GM15510 (cell line): Measurements from ENCODE around the gene EPAS1.

ENCODE experiments used
- POLR2A ChIP-seq: IDR thresholded peaks from 3 replicates; pipeline ENCODE4 v1.6.1; 2011; ENCODE audit warnings: borderline replicate concordance; ENCODE audit not compliant: insufficient read length; ENCODE audit errors: extremely low read depth

The EPAS1 gene

DNA sequence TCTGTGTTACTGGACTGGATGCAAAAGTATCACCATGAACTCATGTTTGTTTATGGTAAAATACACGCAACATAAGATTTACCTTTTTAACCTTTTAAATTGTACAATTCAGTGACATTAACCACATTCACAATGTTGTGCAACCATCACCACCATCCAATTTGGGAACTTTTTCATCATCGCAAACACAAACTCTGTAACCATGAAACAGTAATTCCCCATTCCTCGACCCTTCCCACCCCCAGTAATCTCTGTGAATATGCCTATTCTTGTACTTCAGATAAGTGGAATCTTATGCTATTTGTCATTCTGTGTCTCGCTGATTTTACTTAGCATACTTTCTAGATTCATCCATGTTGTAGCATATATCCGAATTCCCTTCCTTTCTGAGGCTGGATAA, 31.1 kb upstream of the EPAS1 start:
- no peak for TF ChIP-seq POLR2A

DNA sequence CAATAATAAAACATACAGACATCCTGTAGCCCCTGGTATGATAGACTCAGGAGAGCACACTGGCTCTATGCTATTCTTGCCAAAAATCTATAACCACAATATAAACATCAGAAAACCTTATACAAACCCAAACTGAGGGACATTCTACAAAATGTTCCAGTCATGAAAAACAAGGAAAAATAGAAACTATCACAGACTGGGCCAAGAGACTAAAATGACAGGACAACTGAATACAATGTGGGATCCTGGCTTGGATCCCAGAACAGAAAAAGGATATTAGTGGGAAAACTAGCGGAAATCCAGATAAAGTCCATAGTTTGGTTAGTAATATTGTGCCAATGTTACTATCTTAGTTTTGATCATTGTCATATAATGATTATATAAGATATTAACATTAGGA, 29.6 kb upstream of the EPAS1 start:
- TF ChIP-seq POLR2A: no peak

DNA sequence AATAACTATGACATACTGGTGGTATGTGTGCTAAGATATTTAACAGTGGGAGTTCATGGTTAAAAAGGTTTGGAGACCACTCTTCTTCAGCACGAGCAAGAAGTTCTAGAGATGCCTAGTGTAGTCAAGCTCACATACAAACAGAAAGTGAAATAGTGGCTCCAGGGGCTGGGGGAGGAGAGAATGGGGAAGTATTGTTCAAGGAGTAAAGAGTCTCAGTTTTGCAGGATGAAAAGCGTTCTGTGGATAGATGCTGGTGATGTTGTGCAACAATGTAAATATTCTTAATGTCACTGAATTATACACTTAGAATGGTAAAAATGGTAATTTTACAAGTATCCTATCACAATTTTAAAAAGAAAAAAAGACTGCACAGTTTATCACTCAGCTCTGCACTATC, 29.0 kb upstream of the EPAS1 start:
- TF ChIP-seq POLR2A: no peak

DNA sequence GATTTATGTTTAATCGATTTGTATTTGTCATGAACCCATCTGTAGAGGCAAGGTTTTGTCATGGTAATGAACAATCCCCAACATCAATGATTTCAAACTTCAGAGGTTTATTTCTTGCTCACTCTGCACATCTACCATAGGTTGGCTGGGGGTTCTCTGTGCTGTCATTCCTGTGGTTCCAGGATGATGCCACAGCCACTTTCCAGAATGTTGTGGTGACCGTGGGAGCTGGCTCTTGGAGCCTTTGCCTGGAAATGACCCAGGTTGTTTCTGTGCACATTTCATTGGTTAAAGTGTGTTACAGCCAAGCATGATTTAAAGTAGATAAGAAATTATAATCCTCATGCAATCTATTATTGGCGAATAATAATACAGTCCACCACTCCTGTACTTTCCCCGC, 28.2 kb upstream of the EPAS1 start:
- no peak for TF ChIP-seq POLR2A

DNA sequence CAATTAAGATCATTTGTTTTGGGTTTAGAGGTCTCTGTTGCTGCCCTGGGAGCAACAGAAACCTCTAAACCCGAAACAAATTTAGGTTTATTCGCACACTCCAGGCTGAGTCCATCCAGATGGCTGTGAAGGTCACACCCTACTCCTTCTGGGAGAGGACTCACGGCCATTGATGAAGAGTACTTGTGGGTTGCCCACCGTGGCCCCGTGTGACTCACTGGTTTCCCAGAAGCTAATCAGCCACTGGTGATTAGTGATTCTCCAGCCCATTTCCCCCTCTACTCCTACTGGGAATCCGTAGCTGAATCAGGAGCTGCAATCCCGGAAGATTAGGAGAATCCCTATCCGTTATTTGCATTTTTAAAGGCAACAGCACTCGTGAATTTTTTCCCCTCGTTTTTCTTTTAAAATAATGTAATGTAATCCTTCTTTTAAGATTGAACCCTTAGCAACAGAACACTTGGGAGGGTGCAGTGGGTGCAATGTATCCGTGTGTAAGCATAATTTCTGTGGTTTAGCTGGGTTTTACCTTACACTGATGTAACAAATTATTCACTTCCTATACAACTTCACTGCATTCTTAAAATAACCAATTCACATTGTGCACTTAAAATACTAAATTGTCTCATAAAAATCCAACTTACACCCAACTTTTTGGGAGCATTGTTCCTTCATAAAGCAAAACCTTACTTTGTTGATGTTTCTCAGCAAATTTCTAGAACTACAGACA, 27.5 kb upstream of the EPAS1 start:
- no peak for TF ChIP-seq POLR2A

DNA sequence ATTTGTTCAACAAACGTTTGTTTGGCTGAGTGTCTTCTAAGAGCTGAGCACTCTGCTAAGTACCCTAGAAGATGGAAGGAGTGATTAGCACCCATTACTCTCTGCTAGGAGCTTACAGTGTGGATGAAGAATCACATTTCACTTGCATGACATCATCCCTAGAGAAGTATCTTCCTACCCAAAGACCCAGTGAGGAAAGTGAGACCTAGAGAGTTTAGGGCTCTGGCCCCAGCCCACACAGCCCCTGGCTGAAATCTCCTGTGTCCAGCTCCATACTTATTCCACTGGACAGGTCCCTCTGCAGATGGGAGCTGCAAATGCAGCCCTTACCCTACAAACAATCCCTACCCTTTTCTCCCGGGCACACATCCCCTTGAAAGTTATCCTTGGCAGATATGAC, 26.8 kb upstream of the EPAS1 start:
- TF ChIP-seq POLR2A: no peak

DNA sequence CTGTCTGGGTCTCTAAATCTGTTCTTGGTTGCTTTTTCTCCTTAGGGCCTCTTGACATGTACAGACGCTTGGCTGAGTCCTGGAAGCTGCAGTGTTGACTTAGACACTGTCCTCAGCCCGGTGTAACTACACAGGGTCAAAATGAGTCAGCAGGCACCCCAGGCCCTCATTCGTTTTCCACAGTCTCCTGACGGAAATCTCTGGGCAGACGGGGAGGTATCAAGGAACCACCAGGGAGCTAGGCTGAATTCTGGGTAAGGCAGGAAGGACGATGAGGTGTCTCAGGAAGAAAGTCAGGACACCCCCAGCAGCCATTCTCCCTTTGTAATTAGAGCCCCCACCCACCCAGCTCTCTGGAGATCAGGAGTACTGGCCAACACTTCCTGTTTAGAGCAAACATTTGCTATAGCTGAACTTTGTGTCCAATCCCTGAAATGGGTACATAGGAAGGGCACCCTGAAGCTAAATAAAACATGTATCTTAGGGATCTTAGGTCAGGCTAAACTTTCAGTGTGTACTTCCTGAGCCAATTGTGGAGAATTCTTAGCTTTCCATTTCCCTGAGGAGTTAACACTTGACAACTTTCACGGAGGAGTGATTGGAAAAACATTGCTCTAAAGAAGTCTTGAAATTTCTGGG, 23.9 kb upstream of the EPAS1 start:
- TF ChIP-seq POLR2A: no peak

DNA sequence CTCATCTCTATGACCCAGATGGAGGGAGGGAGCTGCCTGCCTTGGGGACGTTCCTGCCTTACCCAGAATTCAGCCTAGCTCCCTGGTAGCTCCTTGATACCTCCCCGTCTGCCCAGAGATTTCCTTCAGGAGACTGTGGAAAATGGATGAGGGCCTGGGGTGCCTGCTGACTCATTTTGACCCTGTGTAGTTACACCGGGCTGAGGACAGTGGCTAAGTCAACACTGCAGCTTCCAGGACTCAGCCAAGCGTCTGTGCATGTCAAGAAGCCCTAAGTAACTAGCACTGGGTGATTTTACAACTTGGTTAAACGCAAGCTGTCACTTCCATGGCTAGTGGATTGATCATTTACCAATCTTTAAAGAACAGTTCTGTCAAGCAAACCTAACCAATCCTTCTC, 23.3 kb upstream of the EPAS1 start:
- TF ChIP-seq POLR2A: no peak

DNA sequence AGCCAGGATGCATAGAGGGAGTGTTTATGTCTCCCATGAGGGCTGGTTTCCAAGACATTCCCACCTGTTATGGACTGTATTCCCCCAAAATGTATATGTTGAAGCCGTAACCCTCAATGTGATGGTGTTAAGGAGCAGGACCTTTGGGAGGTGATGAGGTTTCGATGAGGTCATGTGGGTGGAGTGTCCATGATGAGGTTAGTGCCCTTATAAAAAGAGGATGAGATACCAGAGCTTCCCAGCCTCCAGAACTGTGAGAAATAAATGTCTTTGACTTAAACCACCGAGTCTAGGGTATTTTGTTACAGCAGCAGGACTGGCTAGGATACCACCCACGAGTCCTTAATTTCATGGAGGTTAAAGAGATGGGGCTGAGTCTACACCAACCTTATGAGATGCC, 22.6 kb upstream of the EPAS1 start:
- TF ChIP-seq POLR2A: no peak

DNA sequence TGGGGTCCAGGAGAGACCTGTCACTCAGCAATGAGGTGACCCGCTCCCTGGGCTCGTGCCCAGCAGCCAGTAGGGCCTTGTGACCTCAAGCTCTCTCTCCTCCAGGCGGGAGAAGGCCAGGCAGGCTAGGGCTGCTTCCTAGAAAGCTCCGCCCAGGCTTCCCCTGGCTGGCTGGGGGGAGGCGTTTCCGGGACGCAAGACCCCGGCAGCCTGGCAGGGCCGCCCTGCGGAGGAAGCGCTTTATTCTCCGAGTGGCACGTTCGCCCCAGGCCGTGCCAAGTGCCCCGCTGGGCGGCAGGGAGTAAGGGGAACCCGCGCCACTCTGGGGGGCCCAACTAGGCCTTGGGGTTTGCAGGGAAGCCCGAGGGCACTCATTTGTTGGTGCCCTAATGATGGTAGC, 21.2 kb upstream of the EPAS1 start:
- no peak for TF ChIP-seq POLR2A

DNA sequence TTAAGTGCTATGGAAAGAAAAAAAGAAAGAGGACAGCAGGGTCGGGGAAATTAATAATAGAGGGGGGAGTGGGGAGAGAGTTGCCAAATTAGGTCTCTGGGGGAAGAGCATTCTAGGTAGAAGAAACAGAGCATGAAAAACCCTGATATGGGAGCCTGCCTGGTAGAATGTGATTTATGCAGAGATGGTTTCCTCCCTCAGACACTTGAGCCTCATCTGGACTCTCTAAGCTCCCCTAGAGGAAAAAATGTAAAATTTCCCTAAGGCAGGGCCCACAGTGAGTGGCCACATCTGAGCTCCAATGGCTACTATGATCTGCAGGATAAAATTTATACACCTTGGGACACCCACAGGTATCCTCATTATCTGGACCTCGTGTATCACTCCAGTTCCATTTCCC, 20.6 kb upstream of the EPAS1 start:
- no peak for TF ChIP-seq POLR2A

DNA sequence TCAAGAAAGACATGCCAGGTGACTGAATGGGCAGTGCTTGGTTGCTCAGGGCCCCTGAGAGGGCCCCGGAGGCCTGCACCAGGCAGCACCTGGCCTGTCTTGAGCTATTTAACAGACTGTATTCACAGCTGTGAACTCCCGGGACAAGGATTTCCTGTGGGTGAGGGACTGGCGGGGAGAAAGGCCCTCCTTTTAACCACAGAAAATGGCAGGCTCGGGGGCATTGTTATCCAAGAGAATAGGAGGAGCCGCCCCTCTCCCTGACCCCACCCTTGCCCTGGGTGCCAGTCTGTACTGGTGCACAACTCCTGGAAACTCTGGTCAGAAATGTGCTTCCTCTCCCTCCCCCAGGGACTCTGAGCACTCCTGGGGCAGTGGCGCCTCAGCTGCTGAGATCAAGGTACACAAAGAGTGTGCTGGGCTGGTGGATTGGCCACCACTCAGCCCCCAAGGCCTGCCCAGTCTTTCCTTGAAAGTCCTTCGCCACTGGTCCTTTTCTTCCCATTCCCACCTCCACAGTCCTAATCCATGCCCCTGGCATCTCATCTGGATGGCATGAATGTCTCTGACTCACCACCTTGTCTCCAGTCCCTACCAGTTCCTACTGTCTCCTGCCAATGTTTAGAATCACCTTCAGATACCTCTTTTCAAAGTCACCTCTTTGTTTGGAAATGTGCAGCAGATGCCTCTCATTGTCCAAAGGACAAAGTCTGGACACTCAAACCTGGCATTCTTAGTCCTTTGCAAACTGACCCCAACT, 19.6 kb upstream of the EPAS1 start:
- TF ChIP-seq POLR2A: no peak

DNA sequence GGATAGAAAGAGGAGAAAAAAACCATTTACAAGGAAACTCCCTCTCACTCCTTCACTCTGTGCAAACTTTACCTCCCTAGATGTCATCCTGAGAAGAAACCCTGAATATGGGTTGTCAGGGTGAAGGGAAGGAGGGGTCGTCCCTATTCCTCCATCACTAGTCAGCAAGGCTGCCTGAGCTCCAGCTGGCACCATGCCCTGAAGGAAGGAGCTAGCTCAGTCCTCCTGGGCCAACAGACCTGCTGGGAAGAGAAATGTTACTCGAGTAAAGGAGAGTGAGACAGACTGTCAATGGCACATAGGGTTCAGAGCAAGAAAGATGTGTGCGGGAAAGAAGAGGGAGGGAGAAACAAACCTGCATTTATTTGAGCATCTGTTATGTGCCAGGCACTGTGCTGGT, 18.3 kb upstream of the EPAS1 start:
- no peak for TF ChIP-seq POLR2A

DNA sequence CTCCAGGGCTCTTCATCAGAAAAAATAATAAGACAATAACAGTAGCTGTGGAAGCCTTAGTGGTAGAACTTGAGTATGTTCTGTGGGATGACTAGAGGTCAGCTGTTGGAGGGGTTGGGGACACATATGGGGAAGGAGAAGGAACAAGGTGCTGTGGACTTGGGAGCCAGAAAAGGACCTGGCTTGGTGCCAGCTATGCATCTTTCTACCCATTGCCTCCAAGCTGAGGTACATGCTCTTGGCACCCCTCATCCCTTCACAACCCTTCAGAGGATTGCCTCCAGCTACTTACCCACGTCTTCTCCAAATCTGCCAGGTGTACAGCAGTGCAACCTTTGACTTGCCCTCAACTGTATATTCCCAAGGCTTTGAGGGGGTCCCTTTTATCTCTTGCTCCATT, 15.3 kb upstream of the EPAS1 start:
- TF ChIP-seq POLR2A: no peak

DNA sequence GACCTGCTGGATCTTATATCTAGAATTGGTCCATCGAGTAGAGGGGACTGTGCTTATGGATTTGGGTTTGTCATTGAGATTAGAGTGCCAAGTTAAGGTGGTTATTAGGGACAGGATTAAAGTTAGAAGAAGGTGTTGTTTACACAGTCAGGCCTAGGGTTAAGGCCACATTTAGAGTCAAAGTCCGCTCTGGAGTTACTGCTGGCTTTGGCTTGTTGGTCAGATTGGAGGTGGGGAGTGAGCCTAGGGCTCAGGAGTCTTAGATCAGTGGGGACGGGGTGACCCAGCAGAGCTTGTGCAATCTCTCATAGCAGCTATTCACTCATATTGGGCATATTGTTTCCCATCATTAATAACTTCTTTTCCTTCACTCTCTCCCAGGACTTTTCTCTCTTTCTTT, 13.5 kb upstream of the EPAS1 start:
- no peak for TF ChIP-seq POLR2A

DNA sequence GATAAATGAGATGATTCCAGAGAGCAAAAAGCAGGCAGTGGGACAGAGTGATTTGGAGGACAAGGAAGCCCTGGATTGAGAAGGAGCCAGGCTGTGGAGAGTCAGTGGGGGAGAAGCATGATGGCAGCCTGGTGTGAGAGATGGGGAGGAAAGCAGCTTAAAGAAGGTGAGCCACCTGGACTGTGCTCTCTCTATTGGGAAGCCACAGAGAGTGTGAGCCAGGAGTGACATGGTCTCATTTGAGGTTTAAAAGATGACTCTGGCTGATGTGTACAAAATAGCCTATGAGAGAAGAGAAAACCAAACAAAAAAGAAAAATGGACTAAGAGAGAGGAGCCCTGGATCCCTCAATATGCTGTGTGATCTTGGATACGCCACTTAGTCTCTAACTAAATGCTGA, 12.9 kb upstream of the EPAS1 start:
- TF ChIP-seq POLR2A: no peak

DNA sequence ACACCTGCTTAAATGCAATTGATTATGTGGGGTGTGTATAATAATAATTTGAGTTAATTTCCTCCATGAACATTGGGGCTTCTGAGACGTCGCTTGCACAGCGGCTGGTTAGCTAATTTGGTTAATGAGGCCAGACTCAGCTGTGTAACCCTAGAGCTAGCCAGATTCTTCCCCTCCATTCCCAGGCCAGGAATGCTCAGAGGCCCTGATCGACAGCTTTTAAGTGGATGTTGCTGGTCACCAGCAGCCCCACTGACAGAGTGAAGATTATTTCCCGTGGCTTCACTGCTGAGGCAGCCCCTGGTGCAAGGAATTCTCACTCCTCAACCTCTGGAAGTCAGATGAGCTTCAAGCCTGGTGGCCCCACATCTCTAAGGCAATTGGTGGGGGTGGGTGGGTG, 12.4 kb upstream of the EPAS1 start:
- no peak for TF ChIP-seq POLR2A

DNA sequence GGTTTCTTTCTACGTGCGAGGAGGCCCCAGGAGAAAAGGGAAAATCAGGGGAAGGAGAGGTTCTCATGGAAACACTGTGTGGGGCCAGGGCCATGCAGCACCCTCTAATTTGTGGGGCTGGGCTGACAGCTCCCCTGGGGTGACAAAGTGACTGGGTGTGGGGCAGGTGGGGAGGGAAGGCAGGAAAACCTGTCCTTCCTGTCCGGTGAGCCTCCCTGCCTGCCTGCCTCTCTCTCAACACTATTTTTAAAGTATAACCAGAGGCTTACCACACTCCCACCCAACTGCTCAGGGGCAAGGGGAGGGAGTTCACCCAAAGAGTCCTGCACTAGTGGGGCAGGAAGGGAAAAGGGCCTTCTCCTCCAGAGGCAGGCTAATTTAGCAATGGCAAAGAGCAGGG, 10.5 kb upstream of the EPAS1 start:
- no peak for TF ChIP-seq POLR2A
